Sigmoid colon (tissue), 4 donors: ENCODE results near the gene UBL4B.

ENCODE experiments used
- EP300 ChIP-seq, 4 donors: sonication (generic); formaldehyde crosslinking; IDR thresholded peaks; one replicate each; pipeline ENCODE4 v1.6.1; 2017; ENCODE audit warnings: antibody characterized with exemption in 4 of 4
- POLR2A ChIP-seq, 2 donors: fragments of 450-650 bp; IDR thresholded peaks; one replicate each; pipeline ENCODE4 v1.6.1; 2016; ENCODE audit warnings: antibody characterized with exemption in 2 of 2, mild to moderate bottlenecking in 2 of 2, moderate library complexity in 2 of 2
- POLR2AphosphoS5 ChIP-seq, 4 donors: sonication (generic); formaldehyde crosslinking; IDR thresholded peaks; one replicate each; pipeline ENCODE4 v1.6.1; 2017; ENCODE audit warnings: antibody characterized with exemption in 4 of 4
- TF ChIP-seq, protein P1 (sequence below), 4 experiments: fragments of 450-650 bp in 3 of 4; fragments of 200-600 bp in 1 of 4; IDR thresholded peaks; one replicate each; pipeline ENCODE4 v1.5.1; 2016 to 2019; ENCODE audit warnings: antibody characterized with exemption in 4 of 4, mild to moderate bottlenecking in 3 of 4, moderate library complexity in 2 of 4

DNA sequence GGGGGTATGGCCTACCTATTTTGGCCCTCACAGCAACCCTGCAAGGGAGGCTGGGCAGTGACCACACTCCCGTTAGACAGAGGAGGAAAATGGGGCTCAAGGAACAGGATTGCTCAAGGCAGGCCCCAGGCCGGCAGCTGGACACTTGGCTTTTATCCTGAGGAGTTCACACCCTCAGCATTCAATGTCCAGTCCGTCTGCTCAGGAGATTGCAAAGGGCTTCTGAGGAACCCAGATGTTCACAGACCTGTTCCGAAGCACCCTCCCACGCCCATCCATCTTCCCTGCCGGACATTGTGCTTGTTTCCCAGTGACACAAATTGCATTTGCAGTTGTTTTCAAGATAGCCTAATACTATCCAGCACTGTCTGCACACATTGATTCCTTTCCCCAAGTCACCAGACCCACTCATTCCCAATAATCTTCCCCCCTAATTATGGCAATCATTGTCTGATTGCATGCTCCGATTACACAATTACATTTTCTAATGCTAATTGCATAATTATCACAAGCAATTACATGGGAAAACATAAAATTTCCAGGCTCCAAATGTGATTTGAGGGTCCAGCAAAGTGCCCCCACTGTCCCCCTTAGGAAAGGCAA lies 4.3 kb upstream of the UBL4B start:
- TF ChIP-seq, protein P1, sequence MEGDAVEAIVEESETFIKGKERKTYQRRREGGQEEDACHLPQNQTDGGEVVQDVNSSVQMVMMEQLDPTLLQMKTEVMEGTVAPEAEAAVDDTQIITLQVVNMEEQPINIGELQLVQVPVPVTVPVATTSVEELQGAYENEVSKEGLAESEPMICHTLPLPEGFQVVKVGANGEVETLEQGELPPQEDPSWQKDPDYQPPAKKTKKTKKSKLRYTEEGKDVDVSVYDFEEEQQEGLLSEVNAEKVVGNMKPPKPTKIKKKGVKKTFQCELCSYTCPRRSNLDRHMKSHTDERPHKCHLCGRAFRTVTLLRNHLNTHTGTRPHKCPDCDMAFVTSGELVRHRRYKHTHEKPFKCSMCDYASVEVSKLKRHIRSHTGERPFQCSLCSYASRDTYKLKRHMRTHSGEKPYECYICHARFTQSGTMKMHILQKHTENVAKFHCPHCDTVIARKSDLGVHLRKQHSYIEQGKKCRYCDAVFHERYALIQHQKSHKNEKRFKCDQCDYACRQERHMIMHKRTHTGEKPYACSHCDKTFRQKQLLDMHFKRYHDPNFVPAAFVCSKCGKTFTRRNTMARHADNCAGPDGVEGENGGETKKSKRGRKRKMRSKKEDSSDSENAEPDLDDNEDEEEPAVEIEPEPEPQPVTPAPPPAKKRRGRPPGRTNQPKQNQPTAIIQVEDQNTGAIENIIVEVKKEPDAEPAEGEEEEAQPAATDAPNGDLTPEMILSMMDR (IDR thresholded peaks at IDR 0.05): no peak
- no peak for TF ChIP-seq POLR2A (IDR thresholded peaks at IDR 0.05)
- TF ChIP-seq EP300 (IDR thresholded peaks at IDR 0.05): no peak
- TF ChIP-seq POLR2AphosphoS5 (IDR thresholded peaks at IDR 0.05): no peak
